ENCODE measurements around the gene PRKAR1B.
A peak's percentile ranks its signal among the peaks of the same experiment; 100 is the strongest.
"Not testable (repeated sequence)": the region's sequence is repeated elsewhere in the genome, so short reads cannot be mapped to it uniquely, and the experiment has no call there.

Gene PRKAR1B

DNA sequence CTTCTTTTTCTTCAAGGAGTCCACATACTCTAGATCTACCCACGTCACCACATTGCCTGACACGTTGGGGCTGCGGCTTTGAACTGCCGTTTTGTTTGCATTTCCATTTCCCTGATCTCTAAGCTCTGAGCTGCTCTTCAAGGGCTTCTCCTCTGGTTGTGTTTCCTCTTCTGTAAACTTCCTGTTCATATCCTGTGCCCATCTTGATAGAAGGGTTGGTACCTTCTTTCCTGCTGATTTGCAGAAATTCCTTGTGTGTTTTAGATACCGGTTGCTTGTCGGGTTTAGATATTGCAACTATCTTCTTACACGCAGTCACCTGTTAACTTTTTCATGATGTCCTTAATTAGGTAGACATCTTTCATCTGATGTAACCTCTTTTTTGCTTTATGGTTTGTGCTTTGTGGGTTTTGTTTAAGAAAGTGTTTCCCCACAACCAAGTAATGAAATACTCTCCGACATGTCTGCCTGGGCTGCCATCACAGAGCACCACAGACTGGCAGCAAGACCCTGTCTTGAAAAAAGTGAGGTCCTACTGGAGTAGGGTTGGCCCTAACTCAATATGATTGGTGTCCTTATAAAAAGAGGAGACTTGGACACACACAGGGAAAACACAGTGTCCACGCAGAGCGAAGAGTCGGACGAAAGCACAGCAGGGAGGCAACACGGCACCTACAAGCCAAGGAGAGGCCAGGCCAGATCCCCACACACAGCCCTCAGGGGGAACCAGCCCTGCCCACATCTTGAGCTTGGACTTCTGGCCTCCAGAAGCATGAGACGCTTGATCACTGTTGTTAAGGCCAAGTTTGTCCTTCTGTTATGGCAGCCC is 108.3 kb downstream of the PRKAR1B start:
- DNase-seq, result peak; percentile 78

- DNase-seq, result peak; percentile 76
Observed at GRCh38 chr7:617614-618538, 109.2 kb downstream of the PRKAR1B start.

DNA sequence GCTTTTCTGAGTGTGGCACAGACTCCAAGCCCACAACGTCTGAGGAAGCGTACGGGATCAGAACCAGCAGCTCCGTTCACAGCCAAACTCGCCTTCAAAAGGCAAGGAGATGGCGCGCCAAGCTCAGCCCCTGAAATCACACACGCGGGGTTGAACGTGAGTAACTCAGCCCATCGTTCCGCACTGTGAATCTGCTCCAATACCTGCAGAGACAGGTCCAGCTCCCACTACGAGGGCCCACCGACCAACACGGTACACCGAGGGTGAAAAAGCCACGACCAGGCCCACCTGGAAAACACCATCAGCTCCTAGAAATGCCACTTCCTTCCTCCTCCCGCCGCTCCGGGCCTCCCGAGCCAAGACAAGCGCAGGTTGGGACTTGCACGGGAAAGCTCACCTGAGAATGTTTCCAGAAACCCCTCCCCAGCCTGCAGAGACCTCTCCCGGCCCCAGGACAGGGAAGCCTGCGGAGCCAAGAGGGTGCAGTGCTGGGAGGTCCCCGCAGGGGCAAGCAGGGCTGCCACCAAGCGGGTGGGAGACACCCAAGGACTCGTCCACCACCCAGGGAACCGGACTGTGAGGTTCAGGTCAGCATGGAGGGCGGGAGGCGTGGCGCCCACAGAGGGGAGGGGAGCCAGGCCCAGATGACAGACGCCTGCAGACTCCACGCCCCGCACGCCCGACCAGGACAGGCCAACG is 113.5 kb downstream of the PRKAR1B start:
- no peak for DNase-seq

GRCh38 chr7:611837-612236 is 115.2 kb downstream of the PRKAR1B start:
- DNase-seq, result not testable (repeated sequence)

DNA sequence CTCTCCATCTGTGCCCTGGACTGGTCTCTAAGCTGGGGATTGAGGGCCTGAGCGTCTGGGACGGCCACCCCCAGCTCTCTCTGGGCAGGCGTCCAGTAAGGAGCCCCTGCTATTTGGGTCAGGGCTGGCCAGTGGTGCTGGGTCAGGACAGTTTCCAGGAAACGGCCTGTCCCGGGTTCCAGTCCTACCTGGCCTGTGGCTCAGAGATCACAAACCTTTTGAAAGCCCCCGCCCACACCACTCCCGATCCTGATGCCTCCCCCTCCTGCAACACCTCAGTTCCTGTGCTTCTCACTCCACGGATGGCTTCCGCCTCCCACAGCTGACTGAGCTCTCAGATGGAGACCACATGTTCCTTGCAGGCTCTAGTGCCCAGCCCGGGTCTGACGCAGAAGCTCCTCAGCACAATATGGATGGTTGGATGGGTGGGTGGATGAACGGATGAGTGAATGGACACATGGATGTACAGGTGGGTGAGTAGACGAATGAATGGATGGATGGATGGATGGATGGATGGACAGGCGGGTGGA is 115.7 kb downstream of the PRKAR1B start:
- DNase-seq, result no peak

GRCh38 chr7:610531-611280 is 116.4 kb downstream of the PRKAR1B start:
- peak; percentile 71 for DNase-seq

DNA sequence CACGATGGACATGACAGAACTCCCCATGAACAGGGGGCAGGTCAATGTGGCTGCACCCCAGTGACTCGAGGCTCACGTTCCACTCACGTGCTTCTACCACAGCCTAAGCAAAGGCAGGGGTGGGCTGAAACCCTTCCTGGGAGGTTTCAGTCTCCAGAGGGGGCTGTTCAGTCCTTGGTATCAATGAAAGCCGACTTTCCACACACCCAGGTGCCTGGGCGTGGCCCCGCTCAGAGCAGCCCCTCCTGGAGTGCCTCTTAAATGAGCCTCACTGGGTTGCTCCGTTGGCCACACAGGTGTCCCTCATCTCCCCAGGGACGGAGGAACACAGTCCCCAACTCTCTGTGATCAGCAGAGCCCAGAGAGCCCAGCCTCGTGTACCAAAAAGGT is 116.9 kb downstream of the PRKAR1B start:
- DNase-seq, result no peak

DNA sequence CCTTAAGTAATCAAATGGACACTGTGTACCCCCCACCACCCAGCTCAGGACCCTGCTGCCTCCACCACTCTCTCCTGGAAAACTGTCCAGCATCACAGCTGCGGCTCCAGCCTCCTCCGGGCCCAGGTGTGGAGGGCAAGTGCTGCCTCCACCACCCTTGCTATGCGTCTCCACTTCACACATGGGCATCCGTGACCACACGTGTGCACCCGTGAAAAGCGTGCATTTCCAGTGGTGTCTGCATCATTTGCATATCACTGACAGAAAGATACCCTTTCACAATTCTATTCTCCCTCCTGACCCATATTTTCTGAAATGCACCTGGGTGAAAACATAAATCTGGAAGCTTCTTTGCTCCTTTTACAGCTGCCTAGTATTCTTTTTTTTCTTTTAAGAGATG is 117.7 kb downstream of the PRKAR1B start:
- no peak for DNase-seq

GRCh38 chr7:608954-609353 is 118.1 kb downstream of the PRKAR1B start:
- DNase-seq, result no peak

DNA sequence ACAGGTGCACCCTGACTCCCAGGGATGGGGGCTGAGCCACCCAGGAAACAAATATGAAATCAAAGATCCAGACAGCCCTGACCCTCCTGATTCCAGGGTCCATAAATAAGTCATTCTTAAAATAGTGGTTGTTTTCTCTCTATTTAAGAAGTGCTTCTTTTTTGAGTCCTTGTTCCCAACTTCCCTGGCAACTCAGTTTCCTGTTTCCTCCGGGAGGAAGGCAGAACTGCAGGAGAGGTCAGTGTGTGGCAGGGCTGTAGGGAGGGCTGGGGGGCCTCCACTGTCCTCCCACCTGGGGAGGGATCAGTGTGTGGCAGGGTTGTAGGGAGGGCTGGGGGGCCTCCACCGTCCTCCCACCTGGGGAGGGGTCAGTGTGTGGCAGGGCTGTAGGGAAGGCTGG is 118.7 kb downstream of the PRKAR1B start:
- DNase-seq, result no peak

DNA sequence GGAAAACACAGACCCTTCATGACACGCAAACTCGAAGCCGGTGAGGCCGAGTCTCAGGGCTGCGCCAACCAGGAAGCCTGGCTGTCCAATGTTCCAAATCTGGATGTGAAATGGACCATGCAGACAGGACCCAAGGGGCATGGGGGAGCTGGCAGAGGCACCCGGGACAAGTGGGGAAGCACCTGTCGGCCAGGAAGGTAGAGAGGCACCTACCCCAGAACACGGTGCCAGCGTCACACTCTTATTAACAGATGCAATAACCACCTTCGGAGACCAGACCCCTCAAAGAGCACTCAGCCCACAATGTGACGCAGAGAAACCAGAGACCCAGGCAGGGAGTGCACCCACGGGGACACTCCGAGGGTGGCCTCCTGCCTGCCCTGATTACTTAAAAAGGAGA is 119.1 kb downstream of the PRKAR1B start:
- peak; percentile 72 for DNase-seq

- DNase-seq, result no peak
Observed at GRCh38 chr7:605661-606450, 121.2 kb downstream of the PRKAR1B start.

GRCh38 chr7:604884-605531 is 122.1 kb downstream of the PRKAR1B start:
- no peak for DNase-seq

DNA sequence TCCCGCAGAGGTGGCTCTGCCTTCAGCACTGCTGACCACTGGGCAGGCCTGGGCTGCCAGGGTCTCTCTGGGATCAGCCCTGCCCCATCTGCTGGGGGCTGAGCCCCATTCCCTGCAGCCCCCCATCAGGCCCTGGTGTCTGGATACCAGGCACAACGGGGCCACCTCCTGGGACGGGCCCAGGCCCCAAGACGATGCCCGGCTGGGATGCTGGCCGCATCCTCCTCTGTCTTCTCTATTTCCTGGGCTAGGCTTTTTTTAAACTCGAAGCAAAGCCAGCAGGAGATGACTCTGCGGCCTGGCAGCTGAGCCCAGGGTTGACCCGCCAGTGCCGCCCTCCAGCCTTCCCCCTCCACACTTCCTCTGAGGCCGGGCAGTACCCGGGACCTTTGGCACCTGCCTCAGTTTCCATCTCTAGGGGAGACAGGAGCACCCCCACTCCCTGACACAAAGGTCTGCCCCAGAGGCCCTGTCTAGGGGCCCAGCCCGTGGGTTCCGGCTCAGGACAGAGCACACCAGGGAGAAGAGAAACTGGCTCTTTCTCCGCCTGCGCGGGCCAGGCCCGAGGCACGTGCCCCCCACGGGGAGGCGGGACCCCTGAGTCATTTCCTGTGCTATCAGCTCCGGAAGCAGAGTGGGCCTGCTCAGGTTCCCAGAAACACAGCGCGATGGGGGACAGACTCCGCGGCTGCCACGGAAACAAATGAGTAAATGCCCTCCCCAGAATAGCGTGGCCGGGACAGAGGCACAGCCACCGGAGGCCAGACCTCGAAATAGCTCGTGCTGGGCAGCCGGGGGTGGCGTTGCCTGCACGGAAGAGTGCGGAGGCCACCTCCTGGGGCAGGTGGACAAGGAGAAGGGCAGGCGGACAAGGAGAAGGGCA is 122.8 kb downstream of the PRKAR1B start:
- DNase-seq, result peak; percentile 97

- peak; percentile 79 for DNase-seq
Observed at GRCh38 chr7:603152-603951, 123.7 kb downstream of the PRKAR1B start.

DNA sequence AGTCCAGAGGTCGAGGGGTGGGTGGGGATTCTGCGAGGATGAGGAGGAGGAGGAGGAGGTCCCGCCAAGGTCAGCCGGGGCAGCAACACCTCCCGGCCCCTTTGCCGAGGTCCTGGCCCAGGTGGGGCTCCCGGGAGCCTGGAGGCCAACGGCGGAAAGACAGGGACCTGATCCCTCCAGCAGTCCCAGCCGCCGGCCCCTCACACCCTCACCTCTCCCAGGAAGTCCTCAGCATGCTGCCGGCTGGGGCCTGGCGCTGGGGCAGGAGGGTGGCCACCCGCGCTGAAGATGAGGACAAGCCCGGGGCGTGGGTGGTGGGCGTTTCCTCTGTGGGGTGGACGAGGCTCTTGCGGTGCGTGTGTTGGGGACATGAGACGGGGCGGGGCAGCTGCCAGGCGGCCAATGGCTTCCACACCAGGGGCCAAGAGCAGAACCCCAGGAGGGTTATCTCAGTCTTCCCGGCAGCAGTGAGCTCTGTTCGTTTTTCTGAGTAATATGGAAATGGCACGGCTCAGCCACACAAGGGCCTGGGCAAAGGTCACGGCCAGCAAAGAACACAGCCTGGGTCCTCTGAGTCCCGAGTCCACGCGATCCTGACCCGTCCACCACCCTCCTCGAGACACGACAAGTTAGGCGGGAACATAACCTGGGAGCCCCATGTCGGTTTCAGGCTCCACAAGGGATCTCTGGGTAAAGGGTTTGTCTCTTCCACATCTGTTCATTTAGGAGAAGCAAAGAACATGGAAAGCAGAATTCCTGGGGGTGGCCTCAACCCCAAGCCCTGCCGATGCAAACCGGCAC is 124.5 kb downstream of the PRKAR1B start:
- peak; percentile 87 for DNase-seq

- peak; percentile 95 for DNase-seq
Observed at GRCh38 chr7:601595-602340, 125.3 kb downstream of the PRKAR1B start.

All from activated CD8-positive, alpha-beta memory T cell treated with anti-CD3 and anti-CD28 coated beads for 24 hours (primary cell).